ENCODE data around the gene KIAA1755. TPM values are rescaled to one million over a fixed set of nuclear protein-coding genes. Genes with fewer than 3 reads are reported as not detected.
A peak's percentile ranks its signal among the peaks of the same experiment; 100 is the strongest.

The KIAA1755 gene
- total RNA-seq, 1 experiment from 2014 or later: 0.22 TPM

DNA sequence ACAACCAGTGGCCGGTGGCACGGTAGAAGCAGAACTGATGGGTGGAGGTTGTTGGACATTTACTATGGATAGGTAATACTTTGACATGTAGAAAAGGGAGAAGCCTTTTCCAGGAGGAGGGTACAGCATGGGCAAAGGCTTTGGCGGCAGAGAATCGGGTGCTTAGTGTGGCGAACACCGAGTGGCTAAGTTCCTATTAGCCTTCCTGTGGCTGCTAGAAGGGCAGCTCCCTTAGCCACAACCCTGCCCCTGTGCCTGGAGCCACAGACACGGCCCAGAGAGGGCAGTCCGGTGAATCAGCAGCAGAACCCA is 57.6 kb downstream of the KIAA1755 start:
- H3K9me2 ChIP-seq (ENCODE audit: insufficient read depth): no peaks in the 10 kb centered on the region
- no peak overlapping the region for H3K27ac ChIP-seq
- ChIA-PET CTCF (no interaction called here), POLR2A (ENCODE audit: unreplicated experiment) (no interaction called here)
- DNase-seq: no peak
- H3K27me3 ChIP-seq (ENCODE audit: insufficient read depth, low read depth): no peaks in the 10 kb centered on the region
- no TSS peak for BruUV-seq (replicated peaks)
- H3K4me3 ChIP-seq: no peak overlapping the region
- no peak overlapping the region for H2AFZ ChIP-seq
- H3K36me3 ChIP-seq (ENCODE audit: low read depth): no peaks in the 10 kb centered on the region
- H3F3A ChIP-seq (ENCODE audit: insufficient read depth, low read depth): peaks cover 26% of the 10 kb centered on the region; the same call in 1 of the 2 replicates
- TF ChIP-seq, protein P1, sequence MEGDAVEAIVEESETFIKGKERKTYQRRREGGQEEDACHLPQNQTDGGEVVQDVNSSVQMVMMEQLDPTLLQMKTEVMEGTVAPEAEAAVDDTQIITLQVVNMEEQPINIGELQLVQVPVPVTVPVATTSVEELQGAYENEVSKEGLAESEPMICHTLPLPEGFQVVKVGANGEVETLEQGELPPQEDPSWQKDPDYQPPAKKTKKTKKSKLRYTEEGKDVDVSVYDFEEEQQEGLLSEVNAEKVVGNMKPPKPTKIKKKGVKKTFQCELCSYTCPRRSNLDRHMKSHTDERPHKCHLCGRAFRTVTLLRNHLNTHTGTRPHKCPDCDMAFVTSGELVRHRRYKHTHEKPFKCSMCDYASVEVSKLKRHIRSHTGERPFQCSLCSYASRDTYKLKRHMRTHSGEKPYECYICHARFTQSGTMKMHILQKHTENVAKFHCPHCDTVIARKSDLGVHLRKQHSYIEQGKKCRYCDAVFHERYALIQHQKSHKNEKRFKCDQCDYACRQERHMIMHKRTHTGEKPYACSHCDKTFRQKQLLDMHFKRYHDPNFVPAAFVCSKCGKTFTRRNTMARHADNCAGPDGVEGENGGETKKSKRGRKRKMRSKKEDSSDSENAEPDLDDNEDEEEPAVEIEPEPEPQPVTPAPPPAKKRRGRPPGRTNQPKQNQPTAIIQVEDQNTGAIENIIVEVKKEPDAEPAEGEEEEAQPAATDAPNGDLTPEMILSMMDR (conservative IDR thresholded peaks at IDR 0.05): no peak
- TF ChIP-seq EZH2 (IDR thresholded peaks at IDR 0.05; ENCODE audit: low read depth): no peak
- H3K9me3 ChIP-seq (ENCODE audit: insufficient read depth, low read depth): no peaks in the 10 kb centered on the region
- H4K20me1 ChIP-seq (ENCODE audit: insufficient read depth): no peaks in the 10 kb centered on the region
- no peak overlapping the region for H3K4me2 ChIP-seq
- no peaks in the 10 kb centered on the region for H3K79me2 ChIP-seq (ENCODE audit: low read depth)
- intact Hi-C loops (cut with micrococcal nuclease; ENCODE audit: unreplicated experiment): no loop called here
- H3K4me1 ChIP-seq (replicated peaks; ENCODE audit: insufficient read depth): peaks cover 29% of the 10 kb centered on the region

DNA sequence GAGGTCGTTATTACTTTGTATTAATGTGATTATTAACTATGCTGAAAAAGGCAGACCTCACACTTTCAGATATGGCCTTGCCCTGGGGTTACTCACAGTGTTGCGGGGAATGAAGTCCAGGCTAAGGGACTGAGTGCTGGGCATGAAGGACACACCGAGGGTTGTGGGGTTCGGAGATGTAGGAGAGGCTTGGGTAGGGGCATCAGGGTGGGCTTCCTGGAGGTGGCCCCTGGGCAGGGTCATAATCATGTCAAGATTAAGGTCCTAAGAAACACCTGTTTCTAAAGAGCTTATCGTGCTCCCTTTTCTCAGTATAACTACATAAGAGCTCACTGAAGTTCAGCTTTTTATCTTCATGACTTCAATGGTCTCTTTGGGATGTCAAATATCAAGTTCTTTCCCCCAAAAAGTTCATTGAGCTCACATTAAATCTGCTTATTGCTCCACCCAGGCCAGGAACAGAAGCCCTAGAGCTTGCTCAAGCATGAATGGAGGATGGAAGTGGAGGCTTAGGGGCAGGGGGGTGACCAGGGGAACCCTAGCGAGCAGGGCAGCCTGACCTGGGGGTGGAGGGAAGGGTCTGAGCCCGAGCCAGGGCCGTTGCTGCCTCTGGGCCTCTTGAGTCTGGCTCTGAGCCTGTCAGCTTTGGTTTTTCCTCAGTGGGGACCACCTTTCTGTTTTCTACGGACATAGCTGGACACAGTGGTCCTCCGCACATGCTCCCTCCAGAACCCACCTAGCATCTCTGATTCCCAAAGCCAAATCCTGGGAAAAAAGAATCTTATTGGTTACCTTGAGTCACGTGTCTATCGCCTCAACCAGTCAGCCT is 58.2 kb downstream of the KIAA1755 start:
- Histone ChIP-seq H2AFZ (no peak overlapping the region), H3K4me1 (replicated peaks; ENCODE audit: insufficient read depth) (peaks cover 30% of the 10 kb centered on the region), H3K4me2 (0 out of 2 replicates have a peak overlapping the region, but pooled peaks have one; percentile 14), H3K36me3 (ENCODE audit: low read depth) (no peaks in the 10 kb centered on the region), H3K79me2 (ENCODE audit: low read depth) (no peaks in the 10 kb centered on the region), H3F3A (ENCODE audit: insufficient read depth, low read depth) (peaks cover 28% of the 10 kb centered on the region; the same call in 1 of the 2 replicates), H3K27me3 (ENCODE audit: insufficient read depth, low read depth) (no peaks in the 10 kb centered on the region), H3K9me2 (ENCODE audit: insufficient read depth) (no peaks in the 10 kb centered on the region), H3K9me3 (ENCODE audit: insufficient read depth, low read depth) (no peaks in the 10 kb centered on the region), H3K27ac (no peak overlapping the region), H4K20me1 (ENCODE audit: insufficient read depth) (no peaks in the 10 kb centered on the region), H3K4me3 (no peak overlapping the region)
- ChIA-PET POLR2A (ENCODE audit: unreplicated experiment) (no interaction called here), CTCF (no interaction called here)
- DNase-seq: no peak
- TF ChIP-seq, protein P1 (conservative IDR thresholded peaks at IDR 0.05): no peak
- TF ChIP-seq EZH2 (IDR thresholded peaks at IDR 0.05; ENCODE audit: low read depth): no peak
- intact Hi-C loops (cut with micrococcal nuclease; ENCODE audit: unreplicated experiment): no loop called here
- no TSS peak for BruUV-seq (replicated peaks)

DNA sequence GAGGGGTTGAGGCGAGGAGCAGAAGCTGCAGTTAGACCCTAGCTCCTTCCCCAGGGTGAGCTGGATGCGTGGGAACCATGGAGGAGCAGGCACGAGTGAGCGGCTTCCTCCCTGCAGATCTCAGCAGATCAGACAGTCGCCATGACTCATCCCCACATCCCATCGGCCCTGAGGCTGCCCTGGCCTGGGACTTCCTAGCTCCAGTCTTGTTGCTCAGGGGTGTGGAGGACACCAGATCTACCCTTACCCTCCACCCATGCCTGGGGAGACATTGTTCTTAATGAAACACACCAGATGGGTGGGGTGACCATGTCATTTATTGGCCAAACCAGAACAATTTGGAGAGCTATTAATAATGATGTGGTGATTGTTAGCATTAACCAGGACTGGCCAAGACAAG is 59.2 kb downstream of the KIAA1755 start:
- H3K27ac ChIP-seq: 0 out of 2 replicates have a peak overlapping the region, but pooled peaks have one; percentile 16
- no peaks in the 10 kb centered on the region for H3K9me2 ChIP-seq (ENCODE audit: insufficient read depth)
- DNase-seq: peak; percentile 59 to 67
- no TSS peak for BruUV-seq (replicated peaks)
- CTCF ChIA-PET: no interaction called here
- H3K9me3 ChIP-seq (ENCODE audit: insufficient read depth, low read depth): no peaks in the 10 kb centered on the region
- POLR2A ChIA-PET (ENCODE audit: unreplicated experiment): no interaction called here
- H4K20me1 ChIP-seq (ENCODE audit: insufficient read depth): no peaks in the 10 kb centered on the region
- H3K4me3 ChIP-seq: no peak overlapping the region
- no peak overlapping the region for H2AFZ ChIP-seq
- no peaks in the 10 kb centered on the region for H3K36me3 ChIP-seq (ENCODE audit: low read depth)
- H3K4me2 ChIP-seq: peak overlapping the region; percentile 14; the same call in 1 of the 2 replicates
- H3K27me3 ChIP-seq (ENCODE audit: insufficient read depth, low read depth): no peaks in the 10 kb centered on the region
- H3K79me2 ChIP-seq (ENCODE audit: low read depth): no peaks in the 10 kb centered on the region
- TF ChIP-seq, protein P1 (conservative IDR thresholded peaks at IDR 0.05): no peak
- TF ChIP-seq EZH2 (IDR thresholded peaks at IDR 0.05; ENCODE audit: low read depth): no peak
- intact Hi-C loops (cut with micrococcal nuclease; ENCODE audit: unreplicated experiment): no loop called here
- H3K4me1 ChIP-seq (replicated peaks; ENCODE audit: insufficient read depth): peaks cover 40% of the 10 kb centered on the region
- peaks cover 39% of the 10 kb centered on the region; the same call in 1 of the 2 replicates for H3F3A ChIP-seq (ENCODE audit: insufficient read depth, low read depth)

All from PC-9 (cell line).